Karpas-422 (cell line): ENCODE measurements around the gene NRXN3. TPM values are rescaled to one million over a fixed set of nuclear protein-coding genes. Genes with fewer than 3 reads are reported as not detected.

ENCODE experiments used
- DNase-seq: peaks from one replicate; pipeline ENCODE4 v3.0.0-alpha.2; 2015
- H2AFZ ChIP-seq: fragments of 200-600 bp; sonication (generic); 2 replicates; pipeline ENCODE4 v1.6.1; 2014; ENCODE audit warnings: antibody characterized with exemption, low read length, mixed read lengths
- H3K27ac ChIP-seq: fragments of 200-600 bp; sonication (generic); 2 replicates; pipeline ENCODE4 v1.5.1; 2014; ENCODE audit warnings: mild to moderate bottlenecking, low read length, moderate library complexity
- H3K27me3 ChIP-seq: fragments of 200-600 bp; sonication (generic); 2 replicates; pipeline ENCODE4 v1.6.1; 2014; ENCODE audit warnings: low read length, mixed read lengths
- H3K36me3 ChIP-seq: fragments of 200-600 bp; sonication (generic); 2 replicates; pipeline ENCODE4 v1.6.1; 2014; ENCODE audit warnings: low read length, mixed read lengths; ENCODE audit not compliant: insufficient read depth
- H3K4me1 ChIP-seq: fragments of 200-600 bp; sonication (generic); 2 replicates; pipeline ENCODE4 v1.6.1; 2014; ENCODE audit warnings: mild to moderate bottlenecking, low read length, mixed read lengths
- H3K4me2 ChIP-seq: fragments of 200-600 bp; sonication (generic); 2 replicates; pipeline ENCODE4 v1.6.1; 2014; ENCODE audit warnings: low read length, low read depth, mild to moderate bottlenecking; ENCODE audit not compliant: poor library complexity, severe bottlenecking
- H3K4me3 ChIP-seq: fragments of 200-600 bp; sonication (generic); 2 replicates; pipeline ENCODE4 v1.5.1; 2014; ENCODE audit warnings: mild to moderate bottlenecking, antibody characterized with exemption, low read length, mixed read lengths
- H3K79me2 ChIP-seq: fragments of 200-600 bp; sonication (generic); 2 replicates; pipeline ENCODE4 v1.6.1; 2014; ENCODE audit warnings: mild to moderate bottlenecking, low read length, mixed read lengths
- H3K9ac ChIP-seq: fragments of 200-600 bp; sonication (generic); 2 replicates; pipeline ENCODE4 v1.6.0; 2014; ENCODE audit warnings: low read length
- H3K9me2 ChIP-seq: fragments of 200-600 bp; sonication (generic), shearing (Covaris generic); replicated peaks from 2 replicates; pipeline ENCODE4 v1.6.0; 2014; ENCODE audit warnings: mild to moderate bottlenecking, low read length, moderate library complexity; ENCODE audit not compliant: insufficient read depth
- H3K9me3 ChIP-seq: fragments of 300-700, 200-600 bp; sonication (generic); 2 replicates; pipeline ENCODE4 v1.6.1; 2014; ENCODE audit warnings: low read length, mixed read lengths
- H4K20me1 ChIP-seq: fragments of 200-600 bp; sonication (generic); 2 replicates; pipeline ENCODE4 v1.6.1; 2014; ENCODE audit warnings: mild to moderate bottlenecking, antibody characterized with exemption, low read length, low read depth; ENCODE audit not compliant: insufficient read depth
- total RNA-seq: library from RNA; depleted of rRNA; stranded (reverse); fragments of >200 nt; shearing (Covaris generic); gene quantifications from 2 replicates; pipeline ENCODE4 v1.2.3, GENCODE V29; 2014; ENCODE audit warnings: low replicate concordance; rRNA removed

The NRXN3 gene
- not detected in 2 replicates for total RNA-seq

DNA sequence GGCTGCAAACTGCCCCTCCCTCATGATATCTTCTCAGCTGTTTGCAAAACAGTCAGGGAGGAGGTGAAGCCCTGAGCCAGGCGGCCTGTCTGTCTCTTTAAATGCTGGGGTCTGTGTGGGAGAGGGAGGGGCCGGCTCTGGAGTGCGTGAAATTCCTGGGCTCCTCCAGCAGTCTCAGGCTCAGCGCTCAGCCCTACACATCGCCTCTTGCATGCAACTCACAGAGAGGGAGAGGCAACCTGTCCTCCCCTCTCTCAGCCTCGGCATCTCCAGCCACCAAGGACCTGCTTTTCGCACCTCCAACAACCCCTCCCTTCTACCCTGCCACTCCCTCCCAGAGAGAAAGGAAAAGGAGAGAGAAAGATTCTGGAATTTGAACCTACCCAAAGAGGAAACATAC, at the start of gene NRXN3:
TSS of gene NRXN3 (plus strand) at position 171 of the 400 bp plus-strand sequence. CDS start 72,721 bp downstream, outside the sequence.
- Histone ChIP-seq H3K27ac (no peak within 1 kb of the TSS), H3K36me3 (no peaks in the 10 kb centered on the region), H3K79me2 (no peaks in the 10 kb centered on the region), H3K4me3 (no peak within 1 kb of the TSS), H3K27me3 (no peaks in the 10 kb centered on the region), H3K9me2 (no peaks in the 10 kb centered on the region), H3K9me3 (no peaks in the 10 kb centered on the region), H3K4me1 (no peaks in the 10 kb centered on the region), H4K20me1 (no peaks in the 10 kb centered on the region), H3K4me2 (no peak within 1 kb of the TSS), H3K9ac (no peak within 1 kb of the TSS), H2AFZ (no peak within 1 kb of the TSS)
- no peak for DNase-seq

GRCh38 chr14:78122436-78122835, 47.7 kb upstream of the NRXN3 start:
- Histone ChIP-seq H3K9me3 (no peaks in the 10 kb centered on the region), H2AFZ (no peak overlapping the region), H3K4me3 (no peak overlapping the region), H3K4me2 (no peak overlapping the region), H3K9ac (no peak overlapping the region), H3K27me3 (no peaks in the 10 kb centered on the region), H3K36me3 (no peaks in the 10 kb centered on the region), H4K20me1 (no peaks in the 10 kb centered on the region), H3K9me2 (no peaks in the 10 kb centered on the region), H3K27ac (no peak overlapping the region), H3K4me1 (no peaks in the 10 kb centered on the region), H3K79me2 (no peaks in the 10 kb centered on the region)
- DNase-seq, result no peak

- Histone ChIP-seq H3K36me3 (no peaks in the 10 kb centered on the region), H3K4me1 (no peaks in the 10 kb centered on the region), H3K4me2 (no peak overlapping the region), H2AFZ (no peak overlapping the region), H3K79me2 (no peaks in the 10 kb centered on the region), H3K9ac (no peak overlapping the region), H3K27me3 (no peaks in the 10 kb centered on the region), H3K4me3 (no peak overlapping the region), H3K9me3 (no peaks in the 10 kb centered on the region), H4K20me1 (no peaks in the 10 kb centered on the region), H3K9me2 (no peaks in the 10 kb centered on the region), H3K27ac (no peak overlapping the region)
- DNase-seq, result no peak
Observed at GRCh38 chr14:78123650-78124253, 46.4 kb upstream of the NRXN3 start.

GRCh38 chr14:78127961-78128360, 42.2 kb upstream of the NRXN3 start:
- H4K20me1 ChIP-seq, result no peaks in the 10 kb centered on the region
- no peaks in the 10 kb centered on the region for H3K9me2 ChIP-seq
- H3K27me3 ChIP-seq, result no peaks in the 10 kb centered on the region
- H2AFZ ChIP-seq, result no peak overlapping the region
- no peaks in the 10 kb centered on the region for H3K4me1 ChIP-seq
- no peaks in the 10 kb centered on the region for H3K79me2 ChIP-seq
- no peak overlapping the region for H3K4me3 ChIP-seq
- no peak for DNase-seq
- H3K27ac ChIP-seq, result no peak overlapping the region
- no peaks in the 10 kb centered on the region for H3K36me3 ChIP-seq
- no peak overlapping the region for H3K4me2 ChIP-seq
- no peaks in the 10 kb centered on the region for H3K9me3 ChIP-seq
- no peak overlapping the region for H3K9ac ChIP-seq

- H3K9me2 ChIP-seq, result no peaks in the 10 kb centered on the region
- no peak overlapping the region for H2AFZ ChIP-seq
- H3K9me3 ChIP-seq, result no peaks in the 10 kb centered on the region
- no peak overlapping the region for H3K27ac ChIP-seq
- H3K27me3 ChIP-seq, result no peaks in the 10 kb centered on the region
- no peak for DNase-seq
- no peaks in the 10 kb centered on the region for H3K4me1 ChIP-seq
- H3K4me2 ChIP-seq, result no peak overlapping the region
- no peak overlapping the region for H3K4me3 ChIP-seq
- H3K36me3 ChIP-seq, result no peaks in the 10 kb centered on the region
- H4K20me1 ChIP-seq, result no peaks in the 10 kb centered on the region
- no peaks in the 10 kb centered on the region for H3K79me2 ChIP-seq
- H3K9ac ChIP-seq, result no peak overlapping the region
Observed at GRCh38 chr14:78129375-78129774, 40.8 kb upstream of the NRXN3 start.

- H3K4me2 ChIP-seq, result no peak overlapping the region
- no peak overlapping the region for H3K27ac ChIP-seq
- no peaks in the 10 kb centered on the region for H3K9me2 ChIP-seq
- no peaks in the 10 kb centered on the region for H3K4me1 ChIP-seq
- no peaks in the 10 kb centered on the region for H3K9me3 ChIP-seq
- H4K20me1 ChIP-seq, result no peaks in the 10 kb centered on the region
- no peak overlapping the region for H2AFZ ChIP-seq
- no peaks in the 10 kb centered on the region for H3K79me2 ChIP-seq
- no peak for DNase-seq
- H3K4me3 ChIP-seq, result no peak overlapping the region
- no peaks in the 10 kb centered on the region for H3K36me3 ChIP-seq
- H3K27me3 ChIP-seq, result no peaks in the 10 kb centered on the region
- H3K9ac ChIP-seq, result no peak overlapping the region
Observed at GRCh38 chr14:78130356-78130755, 39.8 kb upstream of the NRXN3 start.

DNA sequence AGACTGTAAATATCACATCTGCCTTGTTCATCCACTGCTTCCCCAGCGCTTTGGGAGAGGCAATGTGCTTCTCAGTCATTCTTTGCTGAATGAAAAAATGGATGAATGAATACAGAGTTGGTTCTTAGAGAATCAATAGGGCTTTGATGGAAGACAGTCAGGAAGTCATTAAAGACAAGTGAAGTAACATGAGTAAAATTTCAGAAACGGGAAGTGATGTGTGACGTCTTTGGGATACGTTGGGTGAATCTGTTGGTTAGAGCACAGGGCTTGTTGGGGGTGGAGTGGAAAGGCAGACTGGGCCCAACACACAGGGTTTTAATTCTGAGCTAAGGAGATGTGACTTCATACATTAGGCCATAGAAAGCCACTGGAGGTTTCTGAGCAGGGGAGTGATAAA, 39.0 kb upstream of the NRXN3 start:
- Histone ChIP-seq H3K27ac (no peak overlapping the region), H3K79me2 (no peaks in the 10 kb centered on the region), H3K9me3 (no peaks in the 10 kb centered on the region), H3K27me3 (no peaks in the 10 kb centered on the region), H3K4me1 (no peaks in the 10 kb centered on the region), H3K4me2 (no peak overlapping the region), H3K4me3 (no peak overlapping the region), H2AFZ (no peak overlapping the region), H4K20me1 (no peaks in the 10 kb centered on the region), H3K36me3 (no peaks in the 10 kb centered on the region), H3K9ac (no peak overlapping the region), H3K9me2 (no peaks in the 10 kb centered on the region)
- DNase-seq, result no peak

- Histone ChIP-seq H3K9me2 (no peaks in the 10 kb centered on the region), H4K20me1 (no peaks in the 10 kb centered on the region), H2AFZ (no peak overlapping the region), H3K27ac (no peak overlapping the region), H3K79me2 (no peaks in the 10 kb centered on the region), H3K27me3 (no peaks in the 10 kb centered on the region), H3K4me1 (no peaks in the 10 kb centered on the region), H3K9ac (no peak overlapping the region), H3K36me3 (no peaks in the 10 kb centered on the region), H3K9me3 (no peaks in the 10 kb centered on the region), H3K4me2 (no peak overlapping the region), H3K4me3 (no peak overlapping the region)
- DNase-seq, result no peak
Observed at GRCh38 chr14:78131616-78132015, 38.6 kb upstream of the NRXN3 start.
